MM.1S (cell line): ENCODE data around the gene REN.

Source experiments
- DNase-seq: peaks from one replicate; pipeline ENCODE4 v3.0.0-alpha.2; 2015
- H2AFZ ChIP-seq: fragments of 300-600 bp; sonication (generic); 2 replicates; pipeline ENCODE4 v1.6.0; 2016; ENCODE audit warnings: antibody characterized with exemption, low read length
- H3F3A ChIP-seq: fragments of 300-600 bp; sonication (generic); 2 replicates; pipeline ENCODE4 v1.6.1; 2016; ENCODE audit warnings: mild to moderate bottlenecking, antibody characterized with exemption, low read length, moderate library complexity, mixed read lengths; ENCODE audit not compliant: insufficient read depth
- H3K27ac ChIP-seq: fragments of 300-600 bp; sonication (generic); 2 replicates; pipeline ENCODE4 v1.5.1; 2016; ENCODE audit warnings: mild to moderate bottlenecking, low read length
- H3K27me3 ChIP-seq: fragments of 300-600 bp; sonication (generic); replicated peaks from 2 replicates; pipeline ENCODE4 v1.6.0; 2016; ENCODE audit warnings: low read length; ENCODE audit not compliant: insufficient read depth
- H3K36me3 ChIP-seq: fragments of 300-600 bp; sonication (generic); replicated peaks from 2 replicates; pipeline ENCODE4 v1.6.1; 2016; ENCODE audit warnings: mild to moderate bottlenecking, low read length, mixed read lengths; ENCODE audit not compliant: insufficient read depth
- H3K4me1 ChIP-seq: fragments of 300-600 bp; sonication (generic); 2 replicates; pipeline ENCODE4 v1.6.1; 2016; ENCODE audit warnings: low read length, mixed read lengths
- H3K4me2 ChIP-seq: fragments of 300-600 bp; sonication (generic); 2 replicates; pipeline ENCODE4 v1.6.0; 2016; ENCODE audit warnings: low read depth, low read length
- H3K4me3 ChIP-seq: fragments of 300-600 bp; sonication (generic); 2 replicates; pipeline ENCODE4 v1.5.1; 2016; ENCODE audit warnings: low read length, mixed read lengths
- H3K79me2 ChIP-seq: fragments of 300-600 bp; sonication (generic); 2 replicates; pipeline ENCODE4 v1.6.1; 2016; ENCODE audit warnings: mixed run types, low read length, mixed read lengths
- H3K9ac ChIP-seq: fragments of 300-600 bp; sonication (generic); 2 replicates; pipeline ENCODE4 v1.6.1; 2016; ENCODE audit warnings: low read length, mixed read lengths
- H3K9me2 ChIP-seq: fragments of 300-600 bp; sonication (generic); replicated peaks from 2 replicates; pipeline ENCODE4 v1.6.1; 2016; ENCODE audit warnings: mild to moderate bottlenecking, low read length, mixed read lengths; ENCODE audit not compliant: insufficient read depth
- H3K9me3 ChIP-seq: fragments of 300-600 bp; sonication (generic); replicated peaks from 2 replicates; pipeline ENCODE4 v1.6.1; 2016; ENCODE audit warnings: mild to moderate bottlenecking, low read length, mixed read lengths; ENCODE audit not compliant: insufficient read depth
- H4K20me1 ChIP-seq: fragments of 300-600 bp; sonication (generic); 2 replicates; pipeline ENCODE4 v1.6.1; 2016; ENCODE audit warnings: mild to moderate bottlenecking, low read length, moderate library complexity, mixed read lengths; ENCODE audit not compliant: insufficient read depth
- EZH2 ChIP-seq: fragments of 300-600 bp; sonication (generic); optimal IDR thresholded peaks from 2 replicates; pipeline ENCODE3; 2017; ENCODE audit warnings: low read depth, mild to moderate bottlenecking, antibody characterized with exemption, low read length, mixed read lengths
- EZH2phosphoT487 ChIP-seq: fragments of 300-600 bp; sonication (generic); IDR thresholded peaks from 2 replicates; pipeline ENCODE4 v1.6.1; 2018; ENCODE audit warnings: antibody characterized with exemption, low read length
- TF ChIP-seq, protein P1 (sequence below): fragments of 300-600 bp; sonication (generic); IDR thresholded peaks from 2 replicates; pipeline ENCODE4 v1.5.1; 2016; ENCODE audit warnings: antibody characterized with exemption, low read length, mixed read lengths

REN gene

DNA sequence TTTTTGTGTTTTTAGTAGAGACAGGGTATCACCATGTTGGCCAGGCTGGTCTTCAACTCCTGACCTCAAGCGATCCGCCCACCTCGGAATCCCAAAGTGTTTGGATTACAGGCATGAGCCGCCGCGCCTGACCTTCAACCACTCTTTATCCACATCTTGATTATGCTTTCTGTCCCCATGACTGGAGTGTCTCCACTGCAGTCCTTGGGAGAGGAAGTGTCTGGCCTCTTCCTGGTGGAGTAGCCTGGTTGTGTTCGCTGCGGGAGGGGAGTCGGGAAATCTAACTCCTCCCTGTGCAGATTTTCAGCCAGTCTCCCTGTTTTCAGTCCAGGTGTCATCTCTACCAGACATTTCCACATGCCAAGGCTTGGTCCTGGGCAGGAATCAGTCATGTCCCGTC lies 20.5 kb upstream of the REN start:
- H3K4me1 ChIP-seq: no peaks in the 10 kb centered on the region
- H3K9me3 ChIP-seq: no peaks in the 10 kb centered on the region
- H3K36me3 ChIP-seq: no peaks in the 10 kb centered on the region
- H3F3A ChIP-seq: no peaks in the 10 kb centered on the region
- TF ChIP-seq, protein P1, sequence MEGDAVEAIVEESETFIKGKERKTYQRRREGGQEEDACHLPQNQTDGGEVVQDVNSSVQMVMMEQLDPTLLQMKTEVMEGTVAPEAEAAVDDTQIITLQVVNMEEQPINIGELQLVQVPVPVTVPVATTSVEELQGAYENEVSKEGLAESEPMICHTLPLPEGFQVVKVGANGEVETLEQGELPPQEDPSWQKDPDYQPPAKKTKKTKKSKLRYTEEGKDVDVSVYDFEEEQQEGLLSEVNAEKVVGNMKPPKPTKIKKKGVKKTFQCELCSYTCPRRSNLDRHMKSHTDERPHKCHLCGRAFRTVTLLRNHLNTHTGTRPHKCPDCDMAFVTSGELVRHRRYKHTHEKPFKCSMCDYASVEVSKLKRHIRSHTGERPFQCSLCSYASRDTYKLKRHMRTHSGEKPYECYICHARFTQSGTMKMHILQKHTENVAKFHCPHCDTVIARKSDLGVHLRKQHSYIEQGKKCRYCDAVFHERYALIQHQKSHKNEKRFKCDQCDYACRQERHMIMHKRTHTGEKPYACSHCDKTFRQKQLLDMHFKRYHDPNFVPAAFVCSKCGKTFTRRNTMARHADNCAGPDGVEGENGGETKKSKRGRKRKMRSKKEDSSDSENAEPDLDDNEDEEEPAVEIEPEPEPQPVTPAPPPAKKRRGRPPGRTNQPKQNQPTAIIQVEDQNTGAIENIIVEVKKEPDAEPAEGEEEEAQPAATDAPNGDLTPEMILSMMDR: no peak
- TF ChIP-seq EZH2phosphoT487 (no peak), EZH2 (no peak)
- no peak for DNase-seq
- H4K20me1 ChIP-seq: no peaks in the 10 kb centered on the region
- H3K4me3 ChIP-seq: no peak overlapping the region
- H3K9me2 ChIP-seq: no peaks in the 10 kb centered on the region
- H3K79me2 ChIP-seq: no peaks in the 10 kb centered on the region
- no peak overlapping the region for H3K9ac ChIP-seq
- no peak overlapping the region for H2AFZ ChIP-seq
- H3K4me2 ChIP-seq: no peak overlapping the region
- H3K27ac ChIP-seq: no peak overlapping the region
- H3K27me3 ChIP-seq: peaks cover 44% of the 10 kb centered on the region

DNA sequence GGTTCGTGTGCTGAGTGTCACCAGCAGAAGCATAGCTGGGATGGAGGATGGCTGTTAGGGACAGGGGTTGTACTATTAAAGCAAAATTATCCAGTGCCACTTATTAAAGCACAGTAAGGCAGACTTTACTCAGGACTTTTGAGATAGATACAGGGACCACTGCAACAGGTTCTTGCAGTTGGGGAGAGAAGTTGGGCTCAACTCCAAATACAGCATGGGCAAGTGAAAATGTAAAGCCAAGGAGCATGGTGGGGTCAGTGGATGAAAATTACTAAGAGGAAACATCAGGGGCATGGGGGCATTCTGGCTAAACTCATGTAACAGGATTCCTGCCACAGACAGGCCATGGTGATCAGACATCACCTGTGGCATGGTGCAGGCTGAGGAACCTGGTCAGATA lies 15.0 kb upstream of the REN start:
- H3K4me2 ChIP-seq: no peak overlapping the region

GRCh38 chr1:204180133-204180532 lies 14.0 kb upstream of the REN start:
- no peak for DNase-seq
- Histone ChIP-seq H3K9ac (no peak overlapping the region), H3K79me2 (no peaks in the 10 kb centered on the region), H3K4me2 (no peak overlapping the region), H3K9me2 (no peaks in the 10 kb centered on the region), H3K4me3 (no peak overlapping the region), H4K20me1 (no peaks in the 10 kb centered on the region), H3K27me3 (peaks cover 15% of the 10 kb centered on the region; the same call in 1 of the 2 replicates), H3F3A (no peaks in the 10 kb centered on the region), H3K36me3 (no peaks in the 10 kb centered on the region), H3K4me1 (no peaks in the 10 kb centered on the region), H2AFZ (no peak overlapping the region), H3K27ac (no peak overlapping the region), H3K9me3 (no peaks in the 10 kb centered on the region)
- TF ChIP-seq, protein P1: no peak
- TF ChIP-seq EZH2 (no peak), EZH2phosphoT487 (no peak)

More for the DNA sequence above, 15.0 kb upstream of the REN start:
- TF ChIP-seq EZH2 (no peak), EZH2phosphoT487 (no peak)
- TF ChIP-seq, protein P1: no peak
- Histone ChIP-seq H3K4me3 (no peak overlapping the region), H3K36me3 (no peaks in the 10 kb centered on the region), H3K9me2 (no peaks in the 10 kb centered on the region), H3K4me1 (no peaks in the 10 kb centered on the region), H2AFZ (no peak overlapping the region), H3K27ac (no peak overlapping the region), H4K20me1 (no peaks in the 10 kb centered on the region), H3F3A (no peaks in the 10 kb centered on the region), H3K9me3 (no peaks in the 10 kb centered on the region), H3K27me3 (0 out of 2 replicates have a peak, but pooled peaks cover 10% of the 10 kb centered on the region), H3K79me2 (no peaks in the 10 kb centered on the region), H3K9ac (no peak overlapping the region)
- no peak for DNase-seq
